Choroid plexus epithelial cell (primary cell): ENCODE results near the gene WAS.
"Not testable (repeated sequence)": the region's sequence is repeated elsewhere in the genome, so short reads cannot be mapped to it uniquely, and the experiment has no call there.

Experiments
- DNase-seq: peaks from one replicate; pipeline ENCODE4 v3.0.0-alpha.2; 2010; ENCODE audit warnings: low read depth
- H3K4me3 ChIP-seq: 2 replicates; pipeline ENCODE4 v1.5.1; 2011; ENCODE audit warnings: low read depth, mild to moderate bottlenecking, control low read depth, low read length, moderate library complexity
- CTCF ChIP-seq: conservative IDR thresholded peaks from 2 replicates; pipeline ENCODE4 v1.5.1; 2011; ENCODE audit warnings: low read depth, mild to moderate bottlenecking, control low read depth, inconsistent platforms, low read length, moderate library complexity

WAS gene

DNA sequence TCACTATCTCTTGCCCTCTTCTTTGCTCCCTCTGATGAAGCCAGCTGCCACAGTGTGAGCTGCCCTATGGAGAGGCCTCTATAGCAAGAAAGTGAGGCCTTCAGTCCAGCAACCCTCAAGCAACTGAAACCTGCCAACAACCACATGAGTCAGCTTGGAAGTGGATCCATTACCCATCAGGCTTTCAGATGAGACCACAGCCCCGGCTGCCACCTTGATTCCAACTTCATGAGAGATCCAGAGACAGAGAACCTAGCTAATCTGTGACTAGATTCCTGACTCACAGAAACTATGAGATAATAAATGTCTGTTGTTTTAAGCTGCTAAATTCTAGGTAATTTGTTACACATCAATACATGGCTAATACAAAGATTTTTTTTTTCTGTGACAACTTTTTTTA is 20.4 kb upstream of the WAS start:
- TF ChIP-seq CTCF, result no peak
- no peak overlapping the region for H3K4me3 ChIP-seq
- DNase-seq, result no peak

GRCh38 chrX:48664156-48664555 is 19.4 kb upstream of the WAS start:
- no peak overlapping the region for H3K4me3 ChIP-seq
- DNase-seq, result no peak
- no peak for TF ChIP-seq CTCF

GRCh38 chrX:48665991-48666390 is 17.6 kb upstream of the WAS start:
- DNase-seq, result peak; percentile 15
- TF ChIP-seq CTCF, result no peak
- H3K4me3 ChIP-seq, result no peak overlapping the region

DNA sequence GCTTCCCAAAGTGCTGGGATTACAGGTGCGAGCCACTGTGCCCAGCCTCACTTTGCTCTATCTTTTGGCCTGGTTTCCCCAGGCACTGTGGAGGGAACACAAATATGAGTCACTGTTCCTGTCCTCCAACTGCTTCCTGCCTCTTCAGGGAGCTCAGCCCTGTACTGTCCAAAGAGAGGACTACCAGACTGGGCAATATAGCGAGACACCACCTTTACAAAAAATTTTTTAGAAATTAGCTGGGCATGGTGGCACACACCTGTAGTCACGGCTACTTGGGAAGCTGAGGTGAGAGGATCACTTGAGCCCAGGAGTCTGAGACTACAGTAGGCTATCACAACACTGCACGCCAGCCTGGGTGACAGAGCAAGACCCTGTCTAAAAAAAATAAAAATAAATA is 16.9 kb upstream of the WAS start:
- no peak for DNase-seq
- TF ChIP-seq CTCF, result no peak
- no peak overlapping the region for H3K4me3 ChIP-seq

DNA sequence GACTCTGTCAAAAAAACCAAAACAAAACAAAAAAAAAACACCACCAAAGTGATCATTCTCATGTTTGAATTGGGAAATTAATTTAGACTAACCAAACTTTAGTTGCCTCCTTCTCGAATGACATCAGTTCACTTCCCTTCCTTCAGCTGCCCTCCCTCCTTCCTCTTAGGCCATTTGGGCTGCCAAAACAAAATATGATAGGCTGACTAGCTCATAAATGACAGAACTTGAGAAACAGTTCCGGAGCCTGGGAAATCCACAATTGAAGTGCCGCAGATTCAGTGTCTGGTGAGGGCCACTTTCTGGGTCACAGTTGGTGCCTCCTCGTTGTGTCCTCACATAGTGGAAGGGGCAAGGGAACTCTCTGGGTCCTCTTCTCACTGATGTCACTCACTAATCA is 16.1 kb upstream of the WAS start:
- no peak for TF ChIP-seq CTCF
- DNase-seq, result no peak
- H3K4me3 ChIP-seq, result no peak overlapping the region

GRCh38 chrX:48668187-48668586 is 15.4 kb upstream of the WAS start:
- DNase-seq, H3K4me3 ChIP-seq: not testable (repeated sequence)

DNA sequence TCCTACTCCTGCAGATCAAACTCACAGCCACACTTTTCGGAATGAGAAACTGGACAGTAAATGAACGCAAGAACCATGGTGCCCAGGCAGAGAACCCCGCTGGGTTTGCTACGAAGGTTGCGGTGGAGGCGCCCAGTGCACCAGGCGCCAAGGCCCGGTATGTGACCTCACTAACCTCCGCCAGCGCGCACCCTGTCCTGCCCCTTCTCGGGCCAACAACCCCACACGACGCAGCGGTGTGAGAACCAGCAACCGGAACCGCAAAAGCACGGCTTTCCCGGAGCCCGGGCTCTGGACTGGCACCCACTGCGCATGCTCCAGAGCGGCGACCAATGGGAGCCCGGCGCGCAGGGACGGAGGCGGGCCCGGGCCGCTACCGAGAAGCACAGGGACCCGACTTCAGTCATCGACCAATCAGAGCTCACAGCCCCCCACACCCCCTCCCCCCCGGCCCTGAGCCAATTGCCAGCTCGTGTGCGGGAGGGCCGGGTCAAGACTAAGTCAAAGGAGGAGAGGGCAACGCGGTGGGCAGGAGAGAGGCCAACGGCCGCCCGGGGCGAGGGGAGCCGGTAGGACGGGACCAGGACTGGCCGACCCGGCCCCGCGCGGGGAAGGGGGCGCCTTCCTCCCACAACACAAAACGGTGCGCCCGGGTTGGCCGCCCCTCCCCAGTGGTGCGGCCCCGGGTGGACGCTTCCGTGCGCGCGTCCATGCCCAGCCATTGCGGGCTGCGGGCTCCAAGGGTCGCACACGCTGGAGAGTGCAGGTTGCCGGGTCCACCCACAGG is 7.3 kb upstream of the WAS start:
- H3K4me3 ChIP-seq, result peak overlapping the region; percentile 67
- TF ChIP-seq CTCF, result no peak
- peak; percentile 85 for DNase-seq
